ENCODE results near the gene CYP46A1.

The CYP46A1 gene

GRCh38 chr14:99716850-99717681, 33.0 kb downstream of the CYP46A1 start:
- no peak for TF ChIP-seq CTCF (IDR thresholded peaks at IDR 0.05)

GRCh38 chr14:99717682-99718013, 33.5 kb downstream of the CYP46A1 start:
- no peak for TF ChIP-seq CTCF (IDR thresholded peaks at IDR 0.05)

GRCh38 chr14:99718031-99718810, 34.1 kb downstream of the CYP46A1 start:
- no peak for TF ChIP-seq CTCF (IDR thresholded peaks at IDR 0.05)

GRCh38 chr14:99718811-99719192, 34.7 kb downstream of the CYP46A1 start:
- no peak for TF ChIP-seq CTCF (IDR thresholded peaks at IDR 0.05)

DNA sequence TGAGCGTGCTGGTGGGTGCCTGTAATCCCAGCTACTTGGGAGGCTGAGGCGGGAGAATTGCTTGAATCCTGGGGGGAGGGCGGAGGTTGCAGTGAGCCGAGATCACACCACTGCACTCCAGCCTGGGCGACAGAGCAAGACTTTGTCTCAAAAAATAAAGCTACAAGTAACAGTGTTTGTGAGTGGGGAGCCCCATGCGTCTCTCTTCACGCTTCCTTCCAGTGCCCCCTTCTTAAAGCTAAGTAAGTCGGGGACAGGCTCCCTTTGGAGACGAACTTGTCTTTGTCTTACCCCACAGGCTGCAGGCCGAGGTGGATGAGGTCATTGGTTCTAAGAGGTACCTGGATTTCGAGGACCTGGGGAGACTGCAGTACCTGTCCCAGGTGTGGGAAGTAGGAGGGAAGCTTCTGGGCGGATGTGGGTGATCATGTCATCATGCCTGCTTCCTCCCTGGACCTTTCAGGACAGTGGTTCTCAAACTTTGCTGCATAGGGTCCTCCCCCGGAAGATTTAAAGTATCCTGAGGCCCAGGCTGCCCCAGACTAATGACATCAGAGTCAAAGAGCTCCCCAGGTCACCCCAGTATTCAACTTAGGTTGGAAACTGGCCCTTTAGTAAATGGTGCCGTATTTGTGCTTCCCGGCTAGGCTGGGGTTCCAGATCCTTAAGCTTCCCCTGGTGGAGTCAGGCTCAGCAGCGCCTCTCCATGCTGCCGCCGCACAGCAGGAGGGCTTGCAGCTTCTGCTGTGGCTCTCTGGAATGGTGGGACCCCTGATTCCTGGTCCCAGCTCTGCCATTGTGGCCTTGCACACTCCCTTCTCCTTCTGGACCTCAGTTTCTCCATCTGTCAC, 37.1 kb downstream of the CYP46A1 start:
- no peak for TF ChIP-seq CTCF (IDR thresholded peaks at IDR 0.05)

DNA sequence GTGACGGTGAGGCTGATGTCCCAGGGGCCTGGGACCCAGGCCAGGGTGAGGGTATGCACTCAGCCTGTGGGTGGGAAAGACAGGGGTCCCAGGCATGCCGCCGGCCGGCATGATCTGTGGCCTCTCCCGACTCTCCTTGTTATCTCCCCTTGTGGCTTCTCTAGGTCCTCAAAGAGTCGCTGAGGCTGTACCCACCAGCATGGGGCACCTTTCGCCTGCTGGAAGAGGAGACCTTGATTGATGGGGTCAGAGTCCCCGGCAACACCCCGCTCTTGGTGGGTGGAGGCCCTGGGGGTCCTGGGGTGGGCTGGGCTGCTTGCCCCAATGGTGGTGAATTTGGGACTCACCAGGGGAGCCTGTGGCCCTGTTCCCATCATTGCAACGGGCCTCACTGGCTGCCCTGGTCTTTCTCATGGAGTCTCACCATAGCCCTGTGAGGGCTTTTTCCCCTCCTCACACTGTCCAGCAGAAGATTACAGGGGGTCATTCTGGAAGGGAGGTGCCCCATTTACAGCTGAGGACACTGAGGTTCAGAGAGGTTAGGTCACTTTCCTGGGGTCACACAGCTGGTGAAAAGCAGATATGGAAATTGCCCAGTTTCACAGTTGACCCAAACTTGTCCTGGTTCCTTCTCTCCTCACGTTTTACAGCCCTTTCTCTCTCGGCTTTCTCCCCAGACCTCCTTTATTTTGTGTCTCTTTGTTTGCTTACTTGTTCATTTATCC, 37.9 kb downstream of the CYP46A1 start:
- no peak for TF ChIP-seq CTCF (IDR thresholded peaks at IDR 0.05)

- no peak for TF ChIP-seq CTCF (IDR thresholded peaks at IDR 0.05)
Measured at GRCh38 chr14:99722741-99723140, 38.6 kb downstream of the CYP46A1 start.
